GM23248 (cell line): ENCODE measurements around the gene IDH3G. TPM values are rescaled to one million over a fixed set of nuclear protein-coding genes. Genes with fewer than 3 reads are reported as not detected.

Experiments
- DNase-seq: peaks from one replicate; pipeline ENCODE4 v3.0.0-alpha.2; 2015
- H2AFZ ChIP-seq: fragments of 200-600 bp; sonication (generic); 2 replicates; pipeline ENCODE4 v1.6.1; 2016; ENCODE audit warnings: antibody characterized with exemption
- H3F3A ChIP-seq: fragments of 200-600 bp; sonication (generic); 2 replicates; pipeline ENCODE4 v1.6.1; 2016; ENCODE audit warnings: mild to moderate bottlenecking, antibody characterized with exemption, mixed run types; ENCODE audit not compliant: insufficient read depth
- H3K27ac ChIP-seq: fragments of 200-600 bp; sonication (generic); 2 replicates; pipeline ENCODE4 v1.5.1; 2016; ENCODE audit warnings: mild to moderate bottlenecking
- H3K27me3 ChIP-seq: fragments of 200-600 bp; sonication (generic); replicated peaks from 2 replicates; pipeline ENCODE4 v1.6.1; 2016; ENCODE audit warnings: mild to moderate bottlenecking; ENCODE audit not compliant: insufficient read depth
- H3K36me3 ChIP-seq: fragments of 200-600 bp; sonication (generic); 2 replicates; pipeline ENCODE4 v1.6.1; 2016; ENCODE audit warnings: low read depth, mild to moderate bottlenecking
- H3K4me1 ChIP-seq: fragments of 200-600 bp; sonication (generic); 2 replicates; pipeline ENCODE4 v1.6.1; 2016; ENCODE audit warnings: mild to moderate bottlenecking; ENCODE audit not compliant: insufficient read depth
- H3K4me2 ChIP-seq: fragments of 200-600 bp; sonication (generic); one replicate; pipeline ENCODE4 v1.6.1; 2016; ENCODE audit warnings: mild to moderate bottlenecking; ENCODE audit not compliant: unreplicated experiment
- H3K4me3 ChIP-seq: fragments of 200-600 bp; sonication (generic); 2 replicates; pipeline ENCODE4 v1.5.1; 2016; ENCODE audit warnings: mild to moderate bottlenecking
- H3K79me2 ChIP-seq: fragments of 200-600 bp; sonication (generic); 2 replicates; pipeline ENCODE4 v1.6.1; 2016; ENCODE audit warnings: mild to moderate bottlenecking; ENCODE audit not compliant: insufficient read depth
- H3K9ac ChIP-seq: fragments of 200-600 bp; sonication (generic); 2 replicates; pipeline ENCODE4 v1.6.1; 2016; ENCODE audit warnings: mild to moderate bottlenecking
- H3K9me2 ChIP-seq: fragments of 200-600 bp; sonication (generic); 2 replicates; pipeline ENCODE4 v1.6.1; 2016; ENCODE audit warnings: mixed run types, mild to moderate bottlenecking, moderate library complexity; ENCODE audit not compliant: insufficient read depth
- H3K9me3 ChIP-seq: fragments of 200-600 bp; sonication (generic); one replicate; pipeline ENCODE4 v1.6.1; 2017; ENCODE audit warnings: low read depth
- H4K20me1 ChIP-seq: fragments of 200-600 bp; sonication (generic); 2 replicates; pipeline ENCODE4 v1.6.0; 2016; ENCODE audit not compliant: insufficient read depth
- EZH2 ChIP-seq: fragments of 200-600 bp; sonication (generic); IDR thresholded peaks from 2 replicates; pipeline ENCODE4 v1.6.1; 2018; ENCODE audit warnings: antibody characterized with exemption, mild to moderate bottlenecking; ENCODE audit not compliant: insufficient read depth, poor library complexity, severe bottlenecking
- EZH2phosphoT487 ChIP-seq: fragments of 200-600 bp; sonication (generic); IDR thresholded peaks from 2 replicates; pipeline ENCODE4 v1.6.1; 2018; ENCODE audit warnings: antibody characterized with exemption, moderate library complexity, mild to moderate bottlenecking, low read depth; ENCODE audit not compliant: insufficient read depth
- WGBS, 2 experiments: methylation state at CpG; one replicate each; pipeline ENCODE4 v1.1.6; 2015 to 2017; ENCODE audit warnings: low lambda C conversion rate in 2 of 2, low coverage in 1 of 2; ENCODE audit errors: missing lambda C conversion rate in 2 of 2; 5-methylcytosine and 5-hydroxymethylcytosine counted together
- in situ Hi-C: fragments of 300-500 bp; cut with MboI; formaldehyde crosslinking; loops from 2 replicates; pipeline ENCODE4 v1.15.0; 2020
- polyA plus RNA-seq: library from polyadenylated mRNA; unstranded; fragments of >200 nt; fragmentation: Nextera tagmentation; extraction: Ambion mirVana; gene quantifications from 2 replicates; pipeline ENCODE4 v1.2.1, GENCODE V29; 2016
- total RNA-seq: library from RNA; depleted of rRNA; stranded (reverse); fragments of >200 nt; shearing (Covaris generic); gene quantifications from 2 replicates; pipeline ENCODE4 v1.2.3, GENCODE V29; 2014; rRNA removed

The IDH3G gene
- 79.5 and 88.2 TPM in 2 replicates for total RNA-seq
- 76.1 and 83.2 TPM in 2 replicates for polyA plus RNA-seq

GRCh38 chrX:153794018-153794896 lies at the start of gene IDH3G, which contains the start of gene SSR4:
Gene IDH3G, minus strand, starts transcription at chrX:153794375. Its CDS starts 49 bp downstream, at chrX:153794326.
Gene SSR4, plus strand, starts transcription at chrX:153794668. Its CDS starts 20 bp downstream, at chrX:153794688.
- H3F3A ChIP-seq = no peaks in the 10 kb centered on the region
- peak; percentile 95 for DNase-seq
- H3K27ac ChIP-seq = peak within 1 kb of the TSS; percentile 92
- H4K20me1 ChIP-seq = no peaks in the 10 kb centered on the region
- H3K9me2 ChIP-seq = no peaks in the 10 kb centered on the region
- no peaks in the 10 kb centered on the region for H3K36me3 ChIP-seq
- no peaks in the 10 kb centered on the region for H3K4me1 ChIP-seq
- in situ Hi-C loops = no loop called here
- peak within 1 kb of the TSS; percentile 94 for H3K4me3 ChIP-seq
- H3K9me3 ChIP-seq = no peaks in the 10 kb centered on the region
- peak within 1 kb of the TSS; percentile 95 for H3K9ac ChIP-seq
- WGBS, 2 experiments = 1 to 2% methylated on average over 37 to 50 of the region's 92 CpGs
- peak within 1 kb of the TSS; percentile 78 for H2AFZ ChIP-seq
- no peaks in the 10 kb centered on the region for H3K27me3 ChIP-seq
- H3K79me2 ChIP-seq = peaks cover 63% of the 10 kb centered on the region
- peak within 1 kb of the TSS; percentile 95 for H3K4me2 ChIP-seq
- TF ChIP-seq EZH2 = no peak
- no peak for TF ChIP-seq EZH2phosphoT487

GRCh38 chrX:153836921-153837320 lies 42.7 kb upstream of the IDH3G start:
- H3K4me3 ChIP-seq = no peak overlapping the region
- in situ Hi-C loops = no loop called here
- TF ChIP-seq EZH2 = no peak
- no peak for TF ChIP-seq EZH2phosphoT487
- H2AFZ ChIP-seq = no peak overlapping the region
- no peaks in the 10 kb centered on the region for H3K9me2 ChIP-seq
- no peaks in the 10 kb centered on the region for H3F3A ChIP-seq
- H3K4me1 ChIP-seq = no peaks in the 10 kb centered on the region
- H4K20me1 ChIP-seq = no peaks in the 10 kb centered on the region
- no peaks in the 10 kb centered on the region for H3K9me3 ChIP-seq
- no peak overlapping the region for H3K4me2 ChIP-seq
- no peaks in the 10 kb centered on the region for H3K27me3 ChIP-seq
- no peaks in the 10 kb centered on the region for H3K79me2 ChIP-seq
- no peak for DNase-seq
- no peaks in the 10 kb centered on the region for H3K36me3 ChIP-seq
- 46 to 55% methylated on average over 6 of the region's 6 CpGs for WGBS, 2 experiments
- no peak overlapping the region for H3K27ac ChIP-seq
- H3K9ac ChIP-seq = no peak overlapping the region

GRCh38 chrX:153832728-153833127 lies 38.6 kb upstream of the IDH3G start:
- in situ Hi-C loops = no loop called here
- WGBS, 2 experiments = 83 to 100% methylated on average over 3 to 9 of the region's 10 CpGs
- Histone ChIP-seq H3K9ac (no peak overlapping the region), H3F3A (no peaks in the 10 kb centered on the region), H3K27ac (no peak overlapping the region), H3K27me3 (no peaks in the 10 kb centered on the region; the same call in 1 of the 2 replicates), H4K20me1 (no peaks in the 10 kb centered on the region), H3K4me3 (no peak overlapping the region), H3K4me2 (no peak overlapping the region), H2AFZ (no peak overlapping the region), H3K4me1 (no peaks in the 10 kb centered on the region), H3K9me3 (no peaks in the 10 kb centered on the region), H3K79me2 (no peaks in the 10 kb centered on the region), H3K9me2 (no peaks in the 10 kb centered on the region), H3K36me3 (no peaks in the 10 kb centered on the region)
- TF ChIP-seq EZH2 = no peak
- no peak for TF ChIP-seq EZH2phosphoT487
- DNase-seq = no peak

GRCh38 chrX:153831429-153832150 lies 37.4 kb upstream of the IDH3G start:
- Histone ChIP-seq H3K27ac (no peak overlapping the region), H3K4me3 (no peak overlapping the region), H3K9ac (no peak overlapping the region), H2AFZ (no peak overlapping the region), H3K79me2 (no peaks in the 10 kb centered on the region), H3F3A (no peaks in the 10 kb centered on the region), H3K9me2 (no peaks in the 10 kb centered on the region), H3K4me1 (no peaks in the 10 kb centered on the region), H3K36me3 (no peaks in the 10 kb centered on the region), H3K4me2 (no peak overlapping the region), H3K27me3 (no peaks in the 10 kb centered on the region; the same call in 1 of the 2 replicates), H3K9me3 (no peaks in the 10 kb centered on the region), H4K20me1 (no peaks in the 10 kb centered on the region)
- WGBS, 2 experiments = 70 to 72% methylated on average over 16 to 21 of the region's 23 CpGs
- DNase-seq = no peak
- TF ChIP-seq EZH2 (no peak), EZH2phosphoT487 (no peak)
- in situ Hi-C loops = no loop called here
